Tibial nerve (tissue), 3 donors: ENCODE measurements around the gene BOC.

Source experiments
- EP300 ChIP-seq, 2 donors: sonication (generic); formaldehyde crosslinking; IDR thresholded peaks; one replicate each; pipeline ENCODE4 v1.6.1; 2017; ENCODE audit warnings: antibody characterized with exemption in 2 of 2, mild to moderate bottlenecking in 1 of 2
- POLR2A ChIP-seq, 2 donors: fragments of 450-650 bp; IDR thresholded peaks; one replicate each; pipeline ENCODE4 v1.6.1; 2017; ENCODE audit warnings: antibody characterized with exemption in 2 of 2, mild to moderate bottlenecking in 2 of 2, moderate library complexity in 2 of 2

GRCh38 chr3:113253702-113254101 is 42.3 kb downstream of the BOC start:
- TF ChIP-seq EP300 (IDR thresholded peaks at IDR 0.05) (no peak), POLR2A (IDR thresholded peaks at IDR 0.05) (no peak)
